Erythroblast (primary cell): ENCODE measurements around the gene PRDM8.

Experiments
- GATA1 ChIP-seq: IDR thresholded peaks from 2 replicates; pipeline ENCODE4 v1.6.1; 2011; ENCODE audit warnings: low read depth, mild to moderate bottlenecking, control low read depth, low read length, moderate library complexity
- POLR2A ChIP-seq: IDR thresholded peaks from 2 replicates; pipeline ENCODE4 v1.6.1; 2011; ENCODE audit warnings: mild to moderate bottlenecking, low read length

DNA sequence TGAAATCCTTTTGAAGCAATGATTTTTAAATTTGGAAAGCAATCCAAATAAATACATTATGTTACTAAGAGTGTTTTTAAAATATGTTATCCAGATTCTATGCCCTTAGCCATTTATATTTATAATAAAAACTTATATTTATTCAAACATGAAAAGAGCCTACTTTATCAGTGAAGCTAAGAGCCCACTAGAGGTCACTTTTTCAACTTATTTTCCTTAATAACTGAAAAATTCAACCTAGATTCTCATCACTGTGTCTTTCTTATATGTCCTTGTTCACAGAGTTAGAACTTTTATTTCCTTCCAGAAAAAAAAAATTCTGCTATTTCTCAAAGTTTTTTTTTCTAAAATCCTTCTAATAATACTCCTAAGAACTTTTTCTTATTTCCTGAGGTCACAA lies 23.9 kb downstream of the PRDM8 start:
- TF ChIP-seq POLR2A (no peak), GATA1 (no peak)
